Duodenal mucosa (tissue), 2 donors: Measurements from ENCODE around the gene SH3GLB1.

Experiments
- H3K27ac ChIP-seq: one replicate; pipeline ENCODE4 v1.7.0; 2013; ENCODE audit warnings: low read depth, low read length
- H3K27me3 ChIP-seq, 2 donors: one replicate each; pipeline ENCODE4 v1.7.0; 2013; ENCODE audit warnings: low read length in 2 of 2, control low read depth in 1 of 2; ENCODE audit not compliant: insufficient read depth in 2 of 2, control insufficient read depth in 1 of 2
- H3K36me3 ChIP-seq, 2 donors: one replicate each; pipeline ENCODE4 v1.7.0; 2013; ENCODE audit warnings: low read length in 2 of 2, control low read depth in 1 of 2; ENCODE audit not compliant: insufficient read depth in 2 of 2, control insufficient read depth in 1 of 2
- H3K4me1 ChIP-seq, 2 donors: one replicate each; pipeline ENCODE4 v1.7.0; 2013; ENCODE audit warnings: low read length in 2 of 2, control low read depth in 1 of 2; ENCODE audit not compliant: insufficient read depth in 2 of 2, control insufficient read depth in 1 of 2
- H3K4me3 ChIP-seq, 2 donors: one replicate each; pipeline ENCODE4 v1.7.0; 2013; ENCODE audit warnings: low read length in 2 of 2, low read depth in 1 of 2
- H3K9ac ChIP-seq, 2 donors: one replicate each; pipeline ENCODE4 v1.7.0; 2013; ENCODE audit warnings: low read length in 2 of 2, low read depth in 1 of 2
- H3K9me3 ChIP-seq, 2 donors: one replicate each; pipeline ENCODE4 v1.7.0; 2013; ENCODE audit warnings: low read length in 2 of 2, control low read depth in 1 of 2; ENCODE audit not compliant: control insufficient read depth in 1 of 2

Gene SH3GLB1

GRCh38 chr1:86718786-86719185 lies 14.4 kb downstream of the SH3GLB1 start:
- Histone ChIP-seq H3K36me3 (peaks cover 3 to 27% of the 10 kb centered on the region in 2 donors), H3K27ac (no peak overlapping the region), H3K9ac (no peak overlapping the region), H3K9me3 (no peaks in the 10 kb centered on the region), H3K4me3 (no peak overlapping the region), H3K27me3 (no peaks in the 10 kb centered on the region), H3K4me1 (peaks cover 14 to 16% of the 10 kb centered on the region in 2 donors)

- H3K9me3 ChIP-seq, result no peaks in the 10 kb centered on the region
- peaks cover 0 to 8% of the 10 kb centered on the region in 2 donors for H3K4me1 ChIP-seq
- H3K9ac ChIP-seq, result no peak overlapping the region
- no peak overlapping the region for H3K4me3 ChIP-seq
- H3K36me3 ChIP-seq, result peaks cover 24 to 42% of the 10 kb centered on the region in 2 donors
- no peak overlapping the region for H3K27ac ChIP-seq
- no peaks in the 10 kb centered on the region for H3K27me3 ChIP-seq
Measured at GRCh38 chr1:86731416-86731815, 27.0 kb downstream of the SH3GLB1 start.

- Histone ChIP-seq H3K4me3 (no peak overlapping the region), H3K27me3 (no peaks in the 10 kb centered on the region), H3K27ac (no peak overlapping the region), H3K9ac (no peak overlapping the region), H3K9me3 (no peaks in the 10 kb centered on the region), H3K4me1 (no peaks in the 10 kb centered on the region), H3K36me3 (peaks cover 34 to 51% of the 10 kb centered on the region in 2 donors)
Measured at GRCh38 chr1:86733340-86733739, 29.0 kb downstream of the SH3GLB1 start.

- Histone ChIP-seq H3K4me1 (peaks cover 6 to 10% of the 10 kb centered on the region in 2 donors), H3K4me3 (no peak overlapping the region), H3K9me3 (no peaks in the 10 kb centered on the region), H3K27me3 (no peaks in the 10 kb centered on the region), H3K9ac (no peak overlapping the region), H3K36me3 (peaks cover 43 to 70% of the 10 kb centered on the region in 2 donors), H3K27ac (no peak overlapping the region)
Measured at GRCh38 chr1:86739648-86740509, 35.5 kb downstream of the SH3GLB1 start.

- Histone ChIP-seq H3K36me3 (peaks cover 24 to 60% of the 10 kb centered on the region in 2 donors), H3K9ac (no peak overlapping the region), H3K4me3 (no peak overlapping the region), H3K9me3 (no peaks in the 10 kb centered on the region), H3K27ac (no peak overlapping the region), H3K27me3 (no peaks in the 10 kb centered on the region), H3K4me1 (peaks cover 6 to 10% of the 10 kb centered on the region in 2 donors)
Measured at GRCh38 chr1:86741947-86742572, 37.7 kb downstream of the SH3GLB1 start.

GRCh38 chr1:86747304-86747703 lies 42.9 kb downstream of the SH3GLB1 start:
- no peak overlapping the region for H3K9ac ChIP-seq
- peaks cover 12 to 34% of the 10 kb centered on the region in 2 donors for H3K36me3 ChIP-seq
- no peaks in the 10 kb centered on the region for H3K9me3 ChIP-seq
- H3K4me1 ChIP-seq, result no peaks in the 10 kb centered on the region
- no peak overlapping the region for H3K4me3 ChIP-seq
- H3K27me3 ChIP-seq, result no peaks in the 10 kb centered on the region
- no peak overlapping the region for H3K27ac ChIP-seq

- Histone ChIP-seq H3K27ac (no peak overlapping the region), H3K4me1 (no peaks in the 10 kb centered on the region), H3K4me3 (no peak overlapping the region), H3K9ac (no peak overlapping the region), H3K27me3 (no peaks in the 10 kb centered on the region), H3K9me3 (no peaks in the 10 kb centered on the region), H3K36me3 (peaks cover 7 to 22% of the 10 kb centered on the region in 2 donors)
Measured at GRCh38 chr1:86748622-86749373, 44.4 kb downstream of the SH3GLB1 start.

- Histone ChIP-seq H3K9ac (no peak overlapping the region), H3K27me3 (no peaks in the 10 kb centered on the region), H3K9me3 (no peaks in the 10 kb centered on the region), H3K27ac (no peak overlapping the region), H3K4me3 (no peak overlapping the region), H3K4me1 (no peaks in the 10 kb centered on the region), H3K36me3 (peaks cover 0 to 10% of the 10 kb centered on the region in 2 donors)
Measured at GRCh38 chr1:86750076-86750475, 45.7 kb downstream of the SH3GLB1 start.

- Histone ChIP-seq H3K9me3 (no peaks in the 10 kb centered on the region), H3K27me3 (no peaks in the 10 kb centered on the region), H3K9ac (no peak overlapping the region), H3K36me3 (peaks cover 0 to 5% of the 10 kb centered on the region in 2 donors), H3K4me1 (peaks cover 1 to 2% of the 10 kb centered on the region in 2 donors), H3K4me3 (no peak overlapping the region), H3K27ac (no peak overlapping the region)
Measured at GRCh38 chr1:86750530-86750929, 46.2 kb downstream of the SH3GLB1 start.

- Histone ChIP-seq H3K27ac (no peak overlapping the region), H3K4me3 (no peak overlapping the region), H3K9ac (no peak overlapping the region), H3K27me3 (no peaks in the 10 kb centered on the region), H3K9me3 (no peaks in the 10 kb centered on the region), H3K4me1 (peaks cover 7 to 9% of the 10 kb centered on the region in 2 donors), H3K36me3 (no peaks in the 10 kb centered on the region)
Measured at GRCh38 chr1:86751923-86752322, 47.5 kb downstream of the SH3GLB1 start.
